IMR-90 (cell line): ENCODE measurements around the gene ANTXRL. TPM values are rescaled to one million over a fixed set of nuclear protein-coding genes. Genes with fewer than 3 reads are reported as not detected.

Experiments
- ATAC-seq: fragments of 200-7000 bp; cut with Tn5 transposase; 2 replicates; pipeline ENCODE4 v1.9.1; 2020; ENCODE audit warnings: low read depth, mild to moderate bottlenecking, moderate library complexity
- BruUV-seq: library from RNA; stranded (reverse); fragments of 400-500 nt; replicated peaks from 2 replicates; lab custom pipeline; 2021; lab: Mats Ljungman, UMichigan
- CTCF ChIA-PET: fragments of 300-600 bp; formaldehyde crosslinking; extraction: SDS; loops from one replicate; lab custom pipeline; 2021; ENCODE audit warnings: antibody characterized with exemption; lab: Yijun Ruan, JAX
- POLR2A ChIA-PET: fragments of 300-600 bp; sonication (Branson Sonifier 250); formaldehyde crosslinking; loops from one replicate; lab custom pipeline; 2022; ENCODE audit warnings: antibody characterized with exemption; ENCODE audit not compliant: unreplicated experiment; lab: Charles Lee
- DNase-seq: peaks from one replicate; pipeline ENCODE4 v3.0.0; 2013
- H2AFZ ChIP-seq: replicated peaks from 2 replicates; pipeline ENCODE3; 2013; ENCODE audit warnings: low read length, mild to moderate bottlenecking; ENCODE audit not compliant: poor library complexity
- H2AK5ac ChIP-seq: 2 replicates; pipeline ENCODE4 v1.6.1; 2013; ENCODE audit warnings: low read depth, low read length, inconsistent platforms
- H2AK9ac ChIP-seq: replicated peaks from 2 replicates; pipeline ENCODE3; 2013; ENCODE audit warnings: mild to moderate bottlenecking, low read depth, low read length, moderate library complexity; ENCODE audit not compliant: poor library complexity
- H2BK120ac ChIP-seq: 2 replicates; pipeline ENCODE4 v1.6.1; 2013; ENCODE audit warnings: low read depth, low read length, inconsistent platforms
- H2BK15ac ChIP-seq: 3 replicates; pipeline ENCODE4 v1.6.1; 2013; ENCODE audit warnings: low read depth, low read length, inconsistent platforms
- H2BK20ac ChIP-seq: 2 replicates; pipeline ENCODE4 v1.6.1; 2013; ENCODE audit warnings: low read depth, mild to moderate bottlenecking, inconsistent platforms, low read length, moderate library complexity
- H2BK5ac ChIP-seq: 2 replicates; pipeline ENCODE4 v1.6.1; 2013; ENCODE audit warnings: mild to moderate bottlenecking, low read depth, low read length, inconsistent platforms; ENCODE audit not compliant: poor library complexity, severe bottlenecking
- H3K14ac ChIP-seq: replicated peaks from 2 replicates; pipeline ENCODE4 v1.6.1; 2013; ENCODE audit warnings: low read depth, low read length, inconsistent platforms
- H3K18ac ChIP-seq: 2 replicates; pipeline ENCODE4 v1.6.1; 2013; ENCODE audit warnings: low read depth, low read length, control low read depth
- H3K23ac ChIP-seq: 2 replicates; pipeline ENCODE4 v1.6.1; 2013; ENCODE audit warnings: low read depth, low read length, inconsistent platforms
- H3K27ac ChIP-seq: 2 replicates; pipeline ENCODE4 v1.5.1; 2013; ENCODE audit warnings: mild to moderate bottlenecking, control low read depth, low read length; ENCODE audit not compliant: insufficient read depth
- H3K27me3 ChIP-seq: 2 replicates; pipeline ENCODE4 v1.6.1; 2013; ENCODE audit warnings: low read length; ENCODE audit not compliant: control insufficient read depth, insufficient read depth
- H3K36me3 ChIP-seq: 2 replicates; pipeline ENCODE4 v1.6.1; 2013; ENCODE audit warnings: low read length, mixed read lengths; ENCODE audit not compliant: control insufficient read depth, insufficient read depth
- H3K4ac ChIP-seq: 2 replicates; pipeline ENCODE4 v1.6.1; 2013; ENCODE audit warnings: low read depth, low read length, inconsistent platforms
- H3K4me1 ChIP-seq: 2 replicates; pipeline ENCODE4 v1.6.1; 2013; ENCODE audit warnings: low read length, mixed read lengths; ENCODE audit not compliant: control insufficient read depth, insufficient read depth
- H3K4me2 ChIP-seq: 2 replicates; pipeline ENCODE4 v1.6.1; 2013; ENCODE audit warnings: low read depth, mild to moderate bottlenecking, control low read depth, low read length, moderate library complexity
- H3K4me3 ChIP-seq: 2 replicates; pipeline ENCODE4 v1.5.1; 2013; ENCODE audit warnings: low read depth, mild to moderate bottlenecking, control low read depth, low read length, moderate library complexity; ENCODE audit not compliant: insufficient read depth
- H3K56ac ChIP-seq: 2 replicates; pipeline ENCODE4 v1.6.1; 2013; ENCODE audit warnings: low read length, inconsistent platforms; ENCODE audit not compliant: insufficient read depth; ENCODE audit errors: extremely low read depth
- H3K79me1 ChIP-seq, 2 experiments: 2 replicates each; pipeline ENCODE4 v1.6.1; 2013; ENCODE audit warnings: low read length in 2 of 2, inconsistent platforms in 1 of 2, low read depth in 1 of 2
- H3K9ac ChIP-seq: 2 replicates; pipeline ENCODE4 v1.6.1; 2013; ENCODE audit warnings: low read depth, low read length, control low read depth
- H3K9me1 ChIP-seq: 2 replicates; pipeline ENCODE4 v1.6.1; 2013; ENCODE audit warnings: low read length, inconsistent platforms; ENCODE audit not compliant: insufficient read depth
- H3K9me3 ChIP-seq: 2 replicates; pipeline ENCODE4 v1.6.1; 2013; ENCODE audit warnings: low read length; ENCODE audit not compliant: control insufficient read depth, insufficient read depth
- H4K20me1 ChIP-seq: 2 replicates; pipeline ENCODE4 v1.6.1; 2013; ENCODE audit warnings: low read length, inconsistent platforms; ENCODE audit not compliant: insufficient read depth
- H4K5ac ChIP-seq: 2 replicates; pipeline ENCODE4 v1.6.1; 2013; ENCODE audit warnings: mild to moderate bottlenecking, low read depth, low read length, control low read depth
- H4K8ac ChIP-seq, 2 experiments: 2 replicates each; pipeline ENCODE4 v1.6.1; 2013; ENCODE audit warnings: low read depth in 2 of 2, low read length in 2 of 2, control low read depth in 1 of 2, inconsistent platforms in 1 of 2
- H4K91ac ChIP-seq: 2 replicates; pipeline ENCODE4 v1.6.1; 2013; ENCODE audit warnings: low read depth, low read length, inconsistent platforms; ENCODE audit not compliant: insufficient read depth
- CEBPB ChIP-seq: IDR thresholded peaks from 2 replicates; pipeline ENCODE4 v1.6.1; 2012; ENCODE audit warnings: low read depth, low read length, improper control_type of control experiment
- FOS ChIP-seq: fragments of 150-350 bp; IDR thresholded peaks from 2 replicates; pipeline ENCODE4 v1.6.1; 2016; ENCODE audit warnings: low read depth, low read length
- MAFK ChIP-seq: IDR thresholded peaks from 2 replicates; pipeline ENCODE4 v1.6.1; 2012; ENCODE audit warnings: low read depth, low read length, improper control_type of control experiment
- MAZ ChIP-seq: IDR thresholded peaks from 2 replicates; pipeline ENCODE4 v1.6.1; 2012; ENCODE audit warnings: low read depth, mild to moderate bottlenecking, low read length, improper control_type of control experiment, moderate library complexity, borderline replicate concordance
- MXI1 ChIP-seq: IDR thresholded peaks from 2 replicates; pipeline ENCODE4 v1.6.1; 2012; ENCODE audit warnings: low read depth, mild to moderate bottlenecking, low read length, moderate library complexity, borderline replicate concordance
- NFE2L2 ChIP-seq: fragments of 150-350 bp; IDR thresholded peaks from 2 replicates; pipeline ENCODE4 v1.6.1; 2016; ENCODE audit warnings: low read depth, mild to moderate bottlenecking, low read length
- POLR2A ChIP-seq: IDR thresholded peaks from 2 replicates; pipeline ENCODE4 v1.6.1; 2012; ENCODE audit warnings: mild to moderate bottlenecking, low read depth, low read length
- RCOR1 ChIP-seq: IDR thresholded peaks from 2 replicates; pipeline ENCODE4 v1.6.1; 2012; ENCODE audit warnings: mild to moderate bottlenecking, low read length, improper control_type of control experiment; ENCODE audit not compliant: insufficient replicate concordance
- RFX5 ChIP-seq: IDR thresholded peaks from 2 replicates; pipeline ENCODE4 v1.8.0; 2012; ENCODE audit warnings: low read depth, mild to moderate bottlenecking, low read length, moderate library complexity
- SMC3 ChIP-seq: fragments of 150-350 bp; IDR thresholded peaks from 2 replicates; pipeline ENCODE4 v1.6.1; 2016; ENCODE audit warnings: low read depth, mild to moderate bottlenecking, antibody characterized with exemption, low read length, moderate library complexity
- whole genome bisulfite sequencing, 2 experiments: methylation state at CpG; one replicate each; pipeline versions ENCODE4 v1.1.5 to v1.1.7; 2013; ENCODE audit warnings: missing lambda C conversion rate in 2 of 2; ENCODE audit not compliant: insufficient read length in 1 of 2; ENCODE audit errors: extremely low coverage in 2 of 2; 5-methylcytosine and 5-hydroxymethylcytosine counted together
- dilution Hi-C: fragments of 300-500 bp; cut with HindIII; formaldehyde crosslinking; loops from one replicate; pipeline ENCODE4 v1.14.3; 2018; ENCODE audit warnings: low sequenced_read_pairs; ENCODE audit not compliant: unreplicated experiment
- in situ Hi-C: fragments of 300-500 bp; cut with MboI; formaldehyde crosslinking; loops from 3 replicates; pipeline ENCODE4 v1.14.3; 2019; ENCODE audit warnings: low sequenced_read_pairs, inconsistent platforms, mixed read lengths
- intact Hi-C: fragments of 100-400 bp; cut with micrococcal nuclease; formaldehyde crosslinking; loops from 2 replicates; pipeline ENCODE4 v1.10.0; 2022
- polyA plus RNA-seq, 3 experiments: library from polyadenylated mRNA; depleted of rRNA; stranded (reverse); fragments of >200 nt; gene quantifications; 2 replicates each; pipeline ENCODE4 v1.2.3, GENCODE V29; 2012; ENCODE audit warnings: low replicate concordance in 1 of 3
- total RNA-seq: library from RNA; depleted of rRNA; stranded (reverse); fragments of >200 nt; gene quantifications from 2 replicates; pipeline ENCODE4 v1.2.3, GENCODE V29; 2012
- TF ChIP-seq, protein P1 (sequence below): fragments of 150-350 bp; IDR thresholded peaks from 2 replicates; pipeline ENCODE4 v1.6.1; 2017; ENCODE audit warnings: mild to moderate bottlenecking, antibody characterized with exemption, low read length, low read depth
- TF ChIP-seq, protein P2 (sequence below): conservative IDR thresholded peaks from 2 replicates; pipeline ENCODE4 v1.5.1; 2012; ENCODE audit warnings: mild to moderate bottlenecking, low read depth, low read length, improper control_type of control experiment

ANTXRL gene
- total and polyA plus RNA-seq, 2 of the 4 experiments (the other 2 are of a cell fraction), result not detected

DNA sequence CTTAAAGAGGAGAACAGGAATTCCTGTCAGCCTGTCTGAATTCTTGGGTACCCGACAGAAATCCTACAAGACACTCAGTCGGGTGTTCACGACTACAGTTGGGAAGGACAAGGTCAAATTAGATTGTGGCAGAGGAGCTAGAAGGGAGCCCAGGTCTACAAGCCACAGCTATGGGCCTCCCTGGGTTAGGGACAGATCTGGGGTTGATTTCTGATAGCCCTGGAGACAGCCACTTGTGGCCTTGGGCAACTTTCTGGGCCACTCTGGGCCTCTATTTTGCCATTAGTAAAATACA is 39.7 kb upstream of the ANTXRL start:
- no peaks in the 10 kb centered on the region for H4K20me1 ChIP-seq
- WGBS, 2 experiments, result 90% methylated on average over 2 of the region's 3 CpGs; no CpG with 5 or more reads in 1 of the 2 experiments
- ChIA-PET POLR2A (no interaction called here), CTCF (no interaction called here)
- peaks cover 9% of the 10 kb centered on the region for H3K9me1 ChIP-seq
- H3K4me3 ChIP-seq, result no peak overlapping the region
- H3K4me1 ChIP-seq, result peaks cover 11% of the 10 kb centered on the region; the same call in 1 of the 2 replicates
- no peak overlapping the region for H3K14ac ChIP-seq
- H3K9me3 ChIP-seq, result no peaks in the 10 kb centered on the region
- H3K4me2 ChIP-seq, result no peak overlapping the region
- H3K27ac ChIP-seq, result no peak overlapping the region
- dilution Hi-C loops (no loop called here), intact Hi-C loops (loop anchor here (1.0 kb wide), 1 partner anchor 10 kb away; no protein-coding TSS in a partner anchor), in situ Hi-C loops (no loop called here)
- no peak overlapping the region for H3K18ac ChIP-seq
- H3K27me3 ChIP-seq, result peaks cover under 1% of the 10 kb centered on the region; the same call in 1 of the 2 replicates
- peak overlapping the region; percentile 51; the same call in 1 of the 2 replicates for H3K4ac ChIP-seq
- no peaks in the 10 kb centered on the region for H3K36me3 ChIP-seq
- H2BK20ac ChIP-seq, result peak overlapping the region; percentile 61
- H4K5ac ChIP-seq, result no peak overlapping the region
- H3K56ac ChIP-seq, result no peak overlapping the region
- ATAC-seq (no peak), DNase-seq (no peak)
- no peak overlapping the region for H2AFZ ChIP-seq
- peak overlapping the region; percentile 46; the same call in 1 of the 2 replicates for H2AK5ac ChIP-seq
- H4K8ac ChIP-seq, result no peak overlapping the region
- peak overlapping the region; percentile 76; the same call in 1 of the 2 replicates for H4K91ac ChIP-seq
- TF ChIP-seq MAZ (no peak), MAFK (no peak), FOS (no peak), RFX5 (no peak), RCOR1 (no peak), CEBPB (no peak), SMC3 (no peak), MXI1 (no peak), POLR2A (no peak), NFE2L2 (no peak)
- TF ChIP-seq, protein P1, sequence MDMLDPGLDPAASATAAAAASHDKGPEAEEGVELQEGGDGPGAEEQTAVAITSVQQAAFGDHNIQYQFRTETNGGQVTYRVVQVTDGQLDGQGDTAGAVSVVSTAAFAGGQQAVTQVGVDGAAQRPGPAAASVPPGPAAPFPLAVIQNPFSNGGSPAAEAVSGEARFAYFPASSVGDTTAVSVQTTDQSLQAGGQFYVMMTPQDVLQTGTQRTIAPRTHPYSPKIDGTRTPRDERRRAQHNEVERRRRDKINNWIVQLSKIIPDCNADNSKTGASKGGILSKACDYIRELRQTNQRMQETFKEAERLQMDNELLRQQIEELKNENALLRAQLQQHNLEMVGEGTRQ, result no peak
- TF ChIP-seq, protein P2, sequence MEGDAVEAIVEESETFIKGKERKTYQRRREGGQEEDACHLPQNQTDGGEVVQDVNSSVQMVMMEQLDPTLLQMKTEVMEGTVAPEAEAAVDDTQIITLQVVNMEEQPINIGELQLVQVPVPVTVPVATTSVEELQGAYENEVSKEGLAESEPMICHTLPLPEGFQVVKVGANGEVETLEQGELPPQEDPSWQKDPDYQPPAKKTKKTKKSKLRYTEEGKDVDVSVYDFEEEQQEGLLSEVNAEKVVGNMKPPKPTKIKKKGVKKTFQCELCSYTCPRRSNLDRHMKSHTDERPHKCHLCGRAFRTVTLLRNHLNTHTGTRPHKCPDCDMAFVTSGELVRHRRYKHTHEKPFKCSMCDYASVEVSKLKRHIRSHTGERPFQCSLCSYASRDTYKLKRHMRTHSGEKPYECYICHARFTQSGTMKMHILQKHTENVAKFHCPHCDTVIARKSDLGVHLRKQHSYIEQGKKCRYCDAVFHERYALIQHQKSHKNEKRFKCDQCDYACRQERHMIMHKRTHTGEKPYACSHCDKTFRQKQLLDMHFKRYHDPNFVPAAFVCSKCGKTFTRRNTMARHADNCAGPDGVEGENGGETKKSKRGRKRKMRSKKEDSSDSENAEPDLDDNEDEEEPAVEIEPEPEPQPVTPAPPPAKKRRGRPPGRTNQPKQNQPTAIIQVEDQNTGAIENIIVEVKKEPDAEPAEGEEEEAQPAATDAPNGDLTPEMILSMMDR, result no peak
- no peak overlapping the region for H3K9ac ChIP-seq
- no peak overlapping the region for H2BK5ac ChIP-seq
- H2AK9ac ChIP-seq, result no peak overlapping the region
- H2BK120ac ChIP-seq, result peak overlapping the region; percentile 32; the same call in 1 of the 2 replicates
- no peak overlapping the region for H3K23ac ChIP-seq
- no peaks in the 10 kb centered on the region for H3K79me1 ChIP-seq
- BruUV-seq, result no TSS peak
- H2BK15ac ChIP-seq, result no peak overlapping the region
